ENCODE data around the gene ERC1. TPM values are rescaled to one million over a fixed set of nuclear protein-coding genes. Genes with fewer than 3 reads are reported as not detected.

ERC1 gene
- total and polyA plus RNA-seq, 9 of the 15 experiments (the other 6 are each of a cell fraction or from before 2014, with no cell fraction given): 0.74 to 11.8 (median 4.8) TPM

GRCh38 chr12:1322821-1323220, 331.8 kb downstream of the ERC1 start:
- in situ Hi-C loops (cut with MboI) (no loop called here), intact Hi-C loops (cut with micrococcal nuclease) (no loop called here)
- WGBS (ENCODE audit: insufficient coverage, low coverage, missing lambda C conversion rate): 72% methylated on average over 2 of the region's 3 CpGs
- Histone ChIP-seq H4K20me1 (replicated peaks; ENCODE audit: control insufficient read depth, insufficient read depth, low read length) (no peaks in the 10 kb centered on the region), H3K36me3 (ENCODE audit: control insufficient read depth, insufficient read depth, low read length) (no peaks in the 10 kb centered on the region), H3K4me2 (ENCODE audit: insufficient read depth, low read length) (no peak overlapping the region), H3K79me2 (ENCODE audit: control insufficient read depth, insufficient read depth, low read length) (no peaks in the 10 kb centered on the region), H3K27ac (ENCODE audit: extremely low read depth, low read depth, low read length) (no peak overlapping the region), H3K4me3 (no peak overlapping the region), H2AFZ (ENCODE audit: low read depth, low read length) (no peak overlapping the region), H3K4me1 (replicated peaks in 1 of 2; ENCODE audit: control insufficient read depth in 2 of 2, insufficient read depth in 2 of 2, low read length in 2 of 2) (peaks cover 4 to 22% of the 10 kb centered on the region in 2 experiments; a peak in 4 of 5 replicates), H3K9me1 (ENCODE audit: control insufficient read depth, insufficient read depth, low read length) (no peaks in the 10 kb centered on the region), H3K27me3 (ENCODE audit: control insufficient read depth in 2 of 2, insufficient read depth in 2 of 2, low read length in 2 of 2) (no peaks in the 10 kb centered on the region), H3K9me3 (replicated peaks; ENCODE audit: control insufficient read depth, insufficient read depth, low read depth, low read length) (no peaks in the 10 kb centered on the region), H3K9ac (ENCODE audit: insufficient read depth in 1 of 2, low read depth in 2 of 2, low read length in 2 of 2) (no peak overlapping the region)
- TF ChIP-seq ZKSCAN8 (CRISPR knock-in tag; IDR thresholded peaks at IDR 0.05) (no peak), ZNF408 (CRISPR knock-in tag; IDR thresholded peaks at IDR 0.05; ENCODE audit: low read depth) (no peak), NR2C2 (CRISPR knock-in tag; IDR thresholded peaks at IDR 0.05) (no peak), NR2C2 (tag; IDR thresholded peaks at IDR 0.05) (no peak), ZFP36 (IDR thresholded peaks at IDR 0.05; ENCODE audit: low read depth, low read length, partially characterized antibody) (no peak)
- FAIRE-seq (no peak), DNase-seq (ENCODE audit: extremely low read depth in 1 of 4, low spot score in 3 of 4) (no peak), ATAC-seq (no peak)
- no TSS peak for BruUV-seq (replicated peaks)
- POLR2A ChIA-PET: interaction anchor here (0.6 kb wide), 1 partner anchor 737 kb away, joined by 3 read pairs; no protein-coding TSS in a partner anchor
- CTCF ChIA-PET (ENCODE audit: low intra/inter-chr PET ratio): no interaction called here

- TF ChIP-seq TBL1XR1 (IDR thresholded peaks at IDR 0.05; ENCODE audit: low read length in 2 of 2): no peak
- peak; percentile 22; the same call in 1 of the 2 replicates for TF ChIP-seq PKNOX1 (IDR thresholded peaks at IDR 0.05)
- no peak for TF ChIP-seq ZBTB8A (IDR thresholded peaks at IDR 0.05; ENCODE audit: partially characterized antibody)
- TF ChIP-seq ZNF212 (CRISPR knock-in tag; IDR thresholded peaks at IDR 0.05): no peak
- no peak for TF ChIP-seq RBM14 (IDR thresholded peaks at IDR 0.05; ENCODE audit: borderline replicate concordance, insufficient read depth, low read depth, low read length)
- TF ChIP-seq PHF8 (IDR thresholded peaks at IDR 0.05; ENCODE audit: borderline replicate concordance, low read length): no peak
- peak; percentile 33; the same call in 1 of the 2 replicates for TF ChIP-seq ZNF24 (IDR thresholded peaks at IDR 0.05)
- no peak for TF ChIP-seq ELK1 (CRISPR knock-in tag; IDR thresholded peaks at IDR 0.05)
- TF ChIP-seq SMARCA4 (IDR thresholded peaks at IDR 0.05): no peak
- Histone ChIP-seq H3K9me3 (replicated peaks; ENCODE audit: control insufficient read depth, insufficient read depth, low read depth, low read length) (no peaks in the 10 kb centered on the region), H3K27me3 (ENCODE audit: control insufficient read depth in 2 of 2, insufficient read depth in 2 of 2, low read length in 2 of 2) (no peaks in the 10 kb centered on the region), H2AFZ (ENCODE audit: low read depth, low read length) (peak overlapping the region; percentile 65; the same call in 1 of the 2 replicates), H3K27ac (ENCODE audit: extremely low read depth, low read depth, low read length) (peak overlapping the region; percentile 68; the same call in 1 of the 3 replicates), H3K4me3 (no peak overlapping the region), H3K4me1 (replicated peaks in 1 of 2; ENCODE audit: control insufficient read depth in 2 of 2, insufficient read depth in 2 of 2, low read length in 2 of 2) (peaks cover 8 to 29% of the 10 kb centered on the region in 2 experiments), H3K4me2 (ENCODE audit: insufficient read depth, low read length) (no peak overlapping the region), H4K20me1 (replicated peaks; ENCODE audit: control insufficient read depth, insufficient read depth, low read length) (no peaks in the 10 kb centered on the region), H3K9ac (ENCODE audit: insufficient read depth in 1 of 2, low read depth in 2 of 2, low read length in 2 of 2) (no peak overlapping the region), H3K36me3 (ENCODE audit: control insufficient read depth, insufficient read depth, low read length) (no peaks in the 10 kb centered on the region), H3K9me1 (ENCODE audit: control insufficient read depth, insufficient read depth, low read length) (no peaks in the 10 kb centered on the region), H3K79me2 (ENCODE audit: control insufficient read depth, insufficient read depth, low read length) (no peaks in the 10 kb centered on the region)
- in situ Hi-C loops (cut with MboI): no loop called here
- no TSS peak for BruUV-seq (replicated peaks)
- DNase-seq (ENCODE audit: extremely low read depth in 1 of 4, low spot score in 3 of 4): no peak
- intact Hi-C loops (cut with micrococcal nuclease): no loop called here
- CTCF ChIA-PET (ENCODE audit: low intra/inter-chr PET ratio): no interaction called here
- POLR2A ChIA-PET: no interaction called here
- peak; percentile 32; the same call in 1 of the 3 replicates for ATAC-seq
- peak; percentile 61 for FAIRE-seq
- WGBS (ENCODE audit: insufficient coverage, low coverage, missing lambda C conversion rate): 52% methylated on average over 4 of the region's 4 CpGs
Observed at GRCh38 chr12:1324099-1324498, 333.1 kb downstream of the ERC1 start.

All from K562 (cell line).